HTR-8/SVneo (cell line): Measurements from ENCODE around the gene D2HGDH.
"Not testable (repeated sequence)": the region's sequence is repeated elsewhere in the genome, so short reads cannot be mapped to it uniquely, and the experiment has no call there.

ENCODE experiments used
- DNase-seq: peaks from one replicate; pipeline ENCODE4 v3.0.0; 2011; ENCODE audit warnings: low spot score, mixed read lengths; ENCODE audit not compliant: insufficient read length
- FAIRE-seq: peaks from 2 replicates; lab custom pipeline; 2011; peaks lifted over from hg19 to GRCh38; lab: Jason Lieb, UNC

Gene D2HGDH

GRCh38 chr2:241780939-241781569, 46.6 kb downstream of the D2HGDH start:
- DNase-seq = no peak
- FAIRE-seq = no peak

- not testable (repeated sequence) for FAIRE-seq, DNase-seq
These were observed 47.6 kb downstream of the D2HGDH start for GRCh38 chr2:241782053-241782452.

GRCh38 chr2:241788135-241788534, 53.7 kb downstream of the D2HGDH start:
- FAIRE-seq (no peak), DNase-seq (no peak)

GRCh38 chr2:241788572-241788971, 54.1 kb downstream of the D2HGDH start:
- no peak for FAIRE-seq
- DNase-seq = no peak

GRCh38 chr2:241791385-241791784, 57.0 kb downstream of the D2HGDH start:
- DNase-seq, FAIRE-seq: not testable (repeated sequence)

GRCh38 chr2:241793385-241793784, 59.0 kb downstream of the D2HGDH start:
- DNase-seq (no peak), FAIRE-seq (peak; percentile 95)

GRCh38 chr2:241794250-241794823, 59.9 kb downstream of the D2HGDH start:
- no peak for FAIRE-seq

GRCh38 chr2:241795021-241795999, 60.9 kb downstream of the D2HGDH start:
- no peak for FAIRE-seq
- DNase-seq = no peak

More at GRCh38 chr2:241794250-241794823, 59.9 kb downstream of the D2HGDH start:
- DNase-seq = no peak

GRCh38 chr2:241796209-241796608, 61.8 kb downstream of the D2HGDH start:
- no peak for DNase-seq
- no peak for FAIRE-seq

- DNase-seq (no peak), FAIRE-seq (no peak)
These were observed 62.2 kb downstream of the D2HGDH start for GRCh38 chr2:241796610-241797138.

GRCh38 chr2:241797441-241798080, 63.1 kb downstream of the D2HGDH start:
- no peak for FAIRE-seq
- no peak for DNase-seq

GRCh38 chr2:241798081-241798630, 63.7 kb downstream of the D2HGDH start:
- DNase-seq (no peak), FAIRE-seq (no peak)

GRCh38 chr2:241798631-241799521, 64.4 kb downstream of the D2HGDH start:
- DNase-seq = no peak
- no peak for FAIRE-seq

GRCh38 chr2:241799522-241800197, 65.2 kb downstream of the D2HGDH start:
- DNase-seq (no peak), FAIRE-seq (no peak)

GRCh38 chr2:241800198-241800903, 65.9 kb downstream of the D2HGDH start:
- FAIRE-seq = peak; percentile 73
- not testable (repeated sequence) for DNase-seq

- FAIRE-seq = no peak
- DNase-seq = no peak
These were observed 67.4 kb downstream of the D2HGDH start for GRCh38 chr2:241801611-241802420.
